ENCODE measurements around the gene CSNK1A1L.

The CSNK1A1L gene

GRCh38 chr13:37105251-37105714 is at the start of gene CSNK1A1L:
Gene CSNK1A1L (minus strand): TSS chr13:37105664. CDS start chr13:37105256, 408 bp downstream.
- DNase-seq = no peak

GRCh38 chr13:37149380-37149779 is 43.9 kb upstream of the CSNK1A1L start:
- DNase-seq = no peak

DNA sequence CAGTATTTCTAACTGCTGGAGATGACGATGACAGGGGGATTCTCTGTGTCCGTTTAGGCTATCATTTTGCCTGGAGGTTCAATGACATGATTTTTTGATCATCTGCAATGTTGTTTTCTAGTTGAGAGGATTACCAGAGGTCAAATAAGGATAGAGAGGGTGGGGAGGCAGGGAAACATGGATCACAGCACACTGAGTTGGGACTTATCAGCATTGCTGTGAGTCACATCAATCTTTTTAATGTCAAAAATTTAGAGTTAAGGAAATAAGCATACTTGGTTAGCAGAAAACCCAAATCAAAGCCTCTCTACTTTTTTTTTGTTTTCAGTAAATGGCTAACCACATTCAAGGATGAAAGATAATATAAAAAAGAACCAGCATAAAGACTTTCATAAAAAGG is 43.0 kb upstream of the CSNK1A1L start:
- no peak for DNase-seq

- no peak for DNase-seq
Observed at GRCh38 chr13:37144661-37145060, 39.2 kb upstream of the CSNK1A1L start.

DNA sequence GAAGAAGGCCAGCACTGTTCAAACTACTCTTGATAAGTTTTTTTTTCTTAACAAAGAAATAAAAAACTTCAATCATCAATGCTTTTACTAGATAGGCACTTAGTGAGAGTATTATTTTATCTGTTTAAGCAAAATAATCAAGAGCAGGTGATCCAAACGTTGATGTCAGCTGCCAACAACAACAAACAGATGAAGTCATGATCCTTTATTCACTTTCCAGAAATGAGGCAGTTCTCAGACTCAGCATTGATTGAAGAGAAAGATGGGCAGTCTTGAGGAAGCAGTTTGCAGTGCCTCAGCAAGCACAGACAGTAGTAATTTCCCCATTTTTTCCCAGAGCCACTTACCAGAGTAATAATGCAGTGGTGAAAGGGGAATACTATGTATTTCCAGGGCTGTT is 38.4 kb upstream of the CSNK1A1L start:
- no peak for DNase-seq

DNA sequence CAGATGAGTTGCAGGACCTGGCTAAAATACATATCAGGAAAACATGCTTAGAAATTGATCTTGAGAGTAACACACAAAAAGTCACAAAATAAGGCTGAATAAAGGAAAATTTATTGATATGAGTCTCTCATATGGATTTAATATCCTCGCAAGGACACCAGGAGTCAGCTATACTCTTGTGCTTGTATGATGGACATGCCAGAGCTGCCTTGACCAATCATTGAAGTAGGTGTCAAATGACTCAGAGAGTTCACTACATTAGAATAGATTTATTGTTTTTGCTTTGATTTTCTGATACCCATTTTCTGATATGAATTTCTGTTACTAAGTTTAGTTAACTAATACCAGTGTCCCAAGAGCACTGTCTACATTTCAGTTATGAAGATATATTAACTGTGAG is 37.4 kb upstream of the CSNK1A1L start:
- DNase-seq = no peak

- no peak for DNase-seq
Observed at GRCh38 chr13:37141011-37141410, 35.5 kb upstream of the CSNK1A1L start.

DNA sequence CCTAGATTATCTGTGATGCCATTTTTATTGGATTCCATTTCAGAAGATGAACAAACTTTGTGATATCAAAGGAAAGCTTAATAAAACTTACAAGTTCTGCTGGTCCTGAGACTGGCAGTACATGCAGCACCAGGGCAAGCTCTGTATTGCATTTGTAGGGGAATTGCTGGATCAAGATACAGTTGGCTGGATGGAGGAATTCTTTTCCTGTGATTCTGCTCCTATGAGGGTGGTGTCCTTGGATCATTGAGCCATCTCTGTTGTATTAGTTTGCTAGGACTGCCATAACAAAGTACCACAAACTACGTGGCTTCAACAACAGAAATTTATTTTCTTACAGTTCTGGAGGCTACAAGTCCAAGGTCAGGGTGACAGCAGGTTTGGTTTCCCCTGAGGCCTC is 33.9 kb upstream of the CSNK1A1L start:
- no peak for DNase-seq

- no peak for DNase-seq
Observed at GRCh38 chr13:37138926-37139325, 33.5 kb upstream of the CSNK1A1L start.

DNA sequence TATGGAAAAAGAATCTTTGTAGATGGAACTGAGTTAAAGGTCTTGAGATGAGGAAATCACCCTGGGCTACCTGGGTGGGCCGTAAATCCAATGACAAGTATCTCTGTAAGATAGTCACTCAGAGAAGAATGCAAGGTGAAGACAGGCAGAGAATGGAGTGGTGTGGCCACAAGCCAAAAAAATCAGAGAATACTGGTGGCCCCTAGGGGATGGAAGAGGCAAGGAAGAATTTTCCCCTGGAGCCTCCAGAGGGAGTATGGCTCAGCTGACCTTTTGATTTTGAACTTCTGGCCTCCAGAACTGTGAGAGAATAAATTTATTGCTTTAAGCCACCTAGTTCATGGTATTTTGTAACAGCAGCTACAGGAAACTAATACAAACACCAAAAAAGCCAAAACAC is 32.7 kb upstream of the CSNK1A1L start:
- DNase-seq = no peak

- no peak for DNase-seq
Observed at GRCh38 chr13:37136633-37137032, 31.2 kb upstream of the CSNK1A1L start.

- no peak for DNase-seq
Observed at GRCh38 chr13:37136187-37136586, 30.7 kb upstream of the CSNK1A1L start.

GRCh38 chr13:37134411-37135041 is 29.1 kb upstream of the CSNK1A1L start:
- DNase-seq = no peak

DNA sequence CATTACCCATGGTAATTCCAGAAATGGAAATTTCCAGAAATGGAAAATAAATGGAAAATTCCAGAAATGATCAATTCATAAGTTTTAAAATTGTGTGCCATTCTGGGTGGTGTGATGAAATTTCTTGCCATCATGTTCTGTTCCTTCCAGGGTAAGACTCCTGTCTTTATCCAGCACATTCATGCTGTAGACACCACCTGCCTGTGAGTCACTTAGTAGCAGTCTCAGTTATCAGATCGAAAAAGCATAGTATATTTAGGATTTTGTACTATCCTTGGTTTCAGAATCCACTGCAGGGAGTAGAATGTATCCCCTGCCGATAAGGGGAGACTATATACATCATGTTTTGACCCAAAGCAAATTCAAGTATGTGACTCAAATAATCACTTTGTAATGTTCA is 26.7 kb upstream of the CSNK1A1L start:
- no peak for DNase-seq

DNA sequence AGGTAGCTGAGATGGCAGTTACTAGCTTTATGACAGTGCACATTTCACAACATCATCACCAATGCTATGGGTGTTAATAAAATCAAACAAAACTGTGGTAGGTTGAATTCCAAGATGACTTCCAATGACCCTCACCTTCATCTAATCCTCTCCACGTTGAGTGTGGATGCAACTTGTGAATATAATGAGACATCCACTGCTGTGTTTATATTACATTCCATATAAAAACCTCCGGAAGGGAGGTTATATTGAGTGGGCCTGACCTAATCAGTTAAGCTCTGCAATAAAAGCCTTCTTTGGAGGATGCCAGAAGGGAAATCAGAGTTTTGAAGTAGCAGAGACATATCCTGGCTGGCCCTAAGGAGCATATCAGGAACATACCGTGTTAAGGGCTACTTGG is 25.6 kb upstream of the CSNK1A1L start:
- no peak for DNase-seq

GRCh38 chr13:37129866-37130265 is 24.4 kb upstream of the CSNK1A1L start:
- no peak for DNase-seq

DNA sequence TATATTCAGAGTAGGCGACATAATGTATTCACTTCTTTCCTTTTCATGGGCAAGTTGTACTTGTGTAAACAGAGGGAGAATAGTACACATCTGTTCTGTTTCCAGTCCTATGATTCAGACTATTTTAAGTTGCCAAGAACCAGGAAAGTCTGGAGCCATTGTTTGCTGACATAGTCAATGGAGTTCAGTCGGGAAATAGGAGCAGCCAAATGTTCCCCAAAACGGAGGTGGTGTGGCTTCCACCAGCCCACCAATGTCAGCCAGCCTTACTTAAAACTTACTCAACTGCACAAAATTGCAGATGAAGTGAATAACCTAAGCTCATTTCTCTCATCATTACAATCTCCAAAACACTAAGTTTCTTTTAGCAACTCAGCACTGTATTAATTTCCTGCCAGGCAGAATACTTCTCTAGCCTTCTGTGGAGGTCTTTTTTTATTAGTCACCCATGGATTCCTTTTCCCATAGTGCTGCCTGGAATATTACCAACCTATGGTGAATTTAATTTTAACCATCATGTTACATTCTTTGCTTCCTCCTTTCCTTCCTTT is 22.3 kb upstream of the CSNK1A1L start:
- DNase-seq = no peak

GRCh38 chr13:37123337-37123736 is 17.9 kb upstream of the CSNK1A1L start:
- DNase-seq = no peak

GRCh38 chr13:37118016-37118415 is 12.6 kb upstream of the CSNK1A1L start:
- no peak for DNase-seq

GRCh38 chr13:37114250-37114649 is 8.8 kb upstream of the CSNK1A1L start:
- DNase-seq = no peak

GRCh38 chr13:37113534-37113933 is 8.1 kb upstream of the CSNK1A1L start:
- no peak for DNase-seq

GRCh38 chr13:37109051-37109678 is 3.7 kb upstream of the CSNK1A1L start:
- no peak for DNase-seq

DNA sequence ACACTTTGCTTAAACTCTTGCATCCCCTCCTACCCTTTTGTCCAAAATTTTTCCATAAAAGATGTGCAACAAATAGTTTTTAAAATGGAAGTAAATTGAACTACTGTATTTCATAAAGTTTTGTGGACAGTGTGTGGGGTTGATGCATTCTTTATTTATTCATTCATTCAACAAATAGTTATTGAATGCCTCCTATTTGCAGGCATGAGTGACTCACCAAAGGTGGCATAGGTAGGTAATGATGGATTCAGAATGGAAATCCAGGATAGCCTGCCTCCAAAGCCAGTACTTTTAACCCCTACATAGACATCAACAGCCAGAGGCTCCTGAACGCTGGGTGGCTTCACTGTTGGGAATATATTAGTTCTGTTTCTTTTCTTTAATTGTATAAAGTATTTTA is 2.4 kb upstream of the CSNK1A1L start:
- DNase-seq = no peak

DNA sequence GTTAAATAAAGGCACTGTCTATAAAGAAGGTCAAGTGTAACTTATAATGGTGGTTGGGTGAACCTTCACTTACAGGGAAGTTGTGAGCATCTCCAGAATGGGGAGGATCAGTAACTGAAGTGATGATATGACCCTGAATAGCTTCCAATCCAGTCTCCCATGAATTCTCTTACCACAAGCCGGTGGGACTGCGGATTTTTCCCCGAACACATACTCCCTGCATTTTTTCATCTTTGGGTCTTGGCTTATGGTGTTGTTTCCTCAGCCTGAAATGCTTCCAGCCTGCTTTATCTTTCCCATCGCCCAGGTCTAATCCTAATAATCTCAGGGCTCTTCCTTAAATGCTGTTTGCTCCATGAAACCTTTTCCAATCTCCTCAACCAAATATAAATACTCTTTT is 2.0 kb upstream of the CSNK1A1L start:
- no peak for DNase-seq

- no peak for DNase-seq
Observed at GRCh38 chr13:37106642-37107041, 1.2 kb upstream of the CSNK1A1L start.
